Colonic mucosa (tissue), 4 donors: ENCODE measurements around the gene TBX19. TPM values are rescaled to one million over a fixed set of nuclear protein-coding genes. Genes with fewer than 3 reads are reported as not detected.

Source experiments
- DNase-seq: peaks from one replicate; pipeline ENCODE4 v3.0.0-alpha.2; 2020
- H3K27ac ChIP-seq: fragments of 200-600 bp; one replicate; pipeline ENCODE4 v1.8.0; 2021
- H3K27me3 ChIP-seq: fragments of 200-600 bp; one replicate; pipeline ENCODE4 v1.8.0; 2021
- H3K36me3 ChIP-seq: fragments of 200-600 bp; one replicate; pipeline ENCODE4 v1.8.0; 2021
- H3K4me1 ChIP-seq: fragments of 200-600 bp; one replicate; pipeline ENCODE4 v1.8.0; 2021; ENCODE audit warnings: mild to moderate bottlenecking
- H3K4me3 ChIP-seq: fragments of 200-600 bp; one replicate; pipeline ENCODE4 v1.8.0; 2021
- H3K9ac ChIP-seq, 2 donors: one replicate each; pipeline ENCODE4 v1.7.0; 2013; ENCODE audit warnings: control low read depth in 2 of 2, low read depth in 2 of 2, low read length in 2 of 2
- H3K9me3 ChIP-seq: fragments of 200-600 bp; one replicate; pipeline ENCODE4 v1.8.0; 2021
- intact Hi-C: fragments of 100-400 bp; cut with DNase I; formaldehyde crosslinking; loops from one replicate; pipeline ENCODE4 v1.14.1; 2022
- total RNA-seq, 2 donors: library from RNA; stranded (reverse); fragmentation: NEBNext Ultra II Directional in 1 of 2; extraction: Animal tissue kit (Norgen Biotek cat#: 25700) in 1 of 2; gene quantifications; one replicate each; pipeline ENCODE4 v1.2.1, GENCODE V29; 2021
- TF ChIP-seq, protein P1 (sequence below): fragments of 200-600 bp; IDR thresholded peaks from one replicate; pipeline ENCODE4 v1.8.0; 2022; ENCODE audit warnings: antibody characterized with exemption, mild to moderate bottlenecking
- donor health status: healthy.
- donor health status: DM: no; HTN: no; CAD: no.
- donor health status: DM: no; HTN: no; CAD: no.

The TBX19 gene
- total RNA-seq, 2 donors from 2014 or later = 1.5 to 1.6 TPM

DNA sequence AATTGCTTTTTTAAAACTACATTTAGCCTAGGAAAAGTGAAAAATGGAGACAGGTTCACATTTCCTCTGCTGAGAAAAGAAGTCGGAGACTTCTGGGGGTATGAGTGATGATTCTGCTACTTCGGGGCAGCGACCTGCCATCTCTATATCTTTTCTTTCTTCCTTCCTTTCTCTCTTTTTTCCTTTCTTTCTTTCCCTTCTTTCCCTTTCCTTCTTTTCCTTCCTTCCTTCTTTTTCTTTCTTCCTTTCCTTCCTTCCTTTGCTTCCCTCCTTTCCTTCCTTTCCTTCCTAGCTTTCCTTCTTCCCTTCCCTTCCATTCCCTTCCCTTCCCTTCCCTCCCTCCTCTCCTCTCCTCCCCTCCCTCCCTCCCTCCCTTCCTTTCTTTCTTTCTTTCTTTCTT, 17.8 kb downstream of the TBX19 start:
- intact Hi-C loops = no loop called here
- Histone ChIP-seq H3K27ac (no peak overlapping the region), H3K9me3 (no peaks in the 10 kb centered on the region), H3K4me1 (no peaks in the 10 kb centered on the region), H3K9ac (no peak overlapping the region), H3K4me3 (no peak overlapping the region), H3K27me3 (no peaks in the 10 kb centered on the region), H3K36me3 (no peaks in the 10 kb centered on the region)
- no peak for DNase-seq
- TF ChIP-seq, protein P1, sequence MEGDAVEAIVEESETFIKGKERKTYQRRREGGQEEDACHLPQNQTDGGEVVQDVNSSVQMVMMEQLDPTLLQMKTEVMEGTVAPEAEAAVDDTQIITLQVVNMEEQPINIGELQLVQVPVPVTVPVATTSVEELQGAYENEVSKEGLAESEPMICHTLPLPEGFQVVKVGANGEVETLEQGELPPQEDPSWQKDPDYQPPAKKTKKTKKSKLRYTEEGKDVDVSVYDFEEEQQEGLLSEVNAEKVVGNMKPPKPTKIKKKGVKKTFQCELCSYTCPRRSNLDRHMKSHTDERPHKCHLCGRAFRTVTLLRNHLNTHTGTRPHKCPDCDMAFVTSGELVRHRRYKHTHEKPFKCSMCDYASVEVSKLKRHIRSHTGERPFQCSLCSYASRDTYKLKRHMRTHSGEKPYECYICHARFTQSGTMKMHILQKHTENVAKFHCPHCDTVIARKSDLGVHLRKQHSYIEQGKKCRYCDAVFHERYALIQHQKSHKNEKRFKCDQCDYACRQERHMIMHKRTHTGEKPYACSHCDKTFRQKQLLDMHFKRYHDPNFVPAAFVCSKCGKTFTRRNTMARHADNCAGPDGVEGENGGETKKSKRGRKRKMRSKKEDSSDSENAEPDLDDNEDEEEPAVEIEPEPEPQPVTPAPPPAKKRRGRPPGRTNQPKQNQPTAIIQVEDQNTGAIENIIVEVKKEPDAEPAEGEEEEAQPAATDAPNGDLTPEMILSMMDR = no peak

DNA sequence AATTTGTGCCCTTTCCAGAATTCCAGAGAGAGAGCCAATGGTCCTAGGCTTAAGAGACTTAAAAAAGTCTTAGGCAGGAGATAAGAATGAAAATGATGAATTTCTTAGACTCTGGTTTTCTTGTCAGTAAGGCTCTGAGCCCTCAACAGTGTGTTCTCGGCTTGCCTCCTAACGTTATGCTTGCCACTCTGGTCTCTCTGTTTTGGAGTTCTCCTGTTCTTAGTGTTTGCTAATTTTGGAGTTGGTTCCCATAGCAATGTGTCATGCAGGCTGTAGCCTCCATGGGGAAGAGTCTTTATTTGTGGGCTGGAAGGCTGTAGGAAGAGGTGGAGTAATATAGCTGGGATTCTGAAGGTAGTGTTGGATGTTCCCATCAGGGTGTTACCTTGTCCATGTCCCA, 19.9 kb downstream of the TBX19 start:
- no peak overlapping the region for H3K9ac ChIP-seq
- H3K4me1 ChIP-seq = no peaks in the 10 kb centered on the region
- no peak overlapping the region for H3K27ac ChIP-seq
- intact Hi-C loops = no loop called here
- DNase-seq = no peak
- no peaks in the 10 kb centered on the region for H3K36me3 ChIP-seq
- H3K4me3 ChIP-seq = no peak overlapping the region
- TF ChIP-seq, protein P1 = no peak
- H3K9me3 ChIP-seq = no peaks in the 10 kb centered on the region
- no peaks in the 10 kb centered on the region for H3K27me3 ChIP-seq

DNA sequence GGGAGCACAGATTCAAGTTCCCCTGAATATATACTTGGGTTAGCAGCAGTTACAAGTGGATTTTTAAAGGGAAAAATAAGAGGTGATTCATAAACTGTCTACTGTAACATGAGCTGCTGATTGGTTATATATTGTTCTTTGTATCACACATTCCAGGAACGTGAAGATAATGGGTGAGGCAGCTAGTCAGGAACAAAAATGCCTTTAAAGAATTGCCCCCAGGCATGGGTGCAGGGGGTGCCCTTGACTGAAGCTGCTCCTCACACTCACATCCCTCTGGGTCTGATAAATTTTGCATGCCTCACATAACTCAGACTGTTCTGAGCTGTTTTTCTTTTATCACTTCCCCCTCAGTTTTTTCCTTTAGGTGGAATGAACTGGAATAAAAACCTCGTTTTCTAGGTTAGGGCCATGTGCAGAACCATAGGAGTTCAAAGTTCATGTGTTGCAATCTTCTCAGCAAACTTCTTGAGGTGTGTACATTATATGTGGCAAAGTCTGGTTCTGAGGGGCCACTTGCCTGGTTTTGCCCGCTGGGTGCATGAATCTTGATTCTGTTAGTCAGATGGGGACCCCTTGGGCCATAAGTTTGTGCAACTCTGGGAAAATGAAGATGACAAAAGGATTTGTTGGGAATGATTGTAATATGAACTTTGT, 21.1 kb downstream of the TBX19 start:
- H3K27me3 ChIP-seq = no peaks in the 10 kb centered on the region
- H3K9ac ChIP-seq = no peak overlapping the region
- intact Hi-C loops = no loop called here
- H3K4me3 ChIP-seq = no peak overlapping the region
- TF ChIP-seq, protein P1 = no peak
- H3K27ac ChIP-seq = no peak overlapping the region
- peak; percentile 22 for DNase-seq
- H3K36me3 ChIP-seq = no peaks in the 10 kb centered on the region
- H3K4me1 ChIP-seq = no peaks in the 10 kb centered on the region
- H3K9me3 ChIP-seq = no peaks in the 10 kb centered on the region

DNA sequence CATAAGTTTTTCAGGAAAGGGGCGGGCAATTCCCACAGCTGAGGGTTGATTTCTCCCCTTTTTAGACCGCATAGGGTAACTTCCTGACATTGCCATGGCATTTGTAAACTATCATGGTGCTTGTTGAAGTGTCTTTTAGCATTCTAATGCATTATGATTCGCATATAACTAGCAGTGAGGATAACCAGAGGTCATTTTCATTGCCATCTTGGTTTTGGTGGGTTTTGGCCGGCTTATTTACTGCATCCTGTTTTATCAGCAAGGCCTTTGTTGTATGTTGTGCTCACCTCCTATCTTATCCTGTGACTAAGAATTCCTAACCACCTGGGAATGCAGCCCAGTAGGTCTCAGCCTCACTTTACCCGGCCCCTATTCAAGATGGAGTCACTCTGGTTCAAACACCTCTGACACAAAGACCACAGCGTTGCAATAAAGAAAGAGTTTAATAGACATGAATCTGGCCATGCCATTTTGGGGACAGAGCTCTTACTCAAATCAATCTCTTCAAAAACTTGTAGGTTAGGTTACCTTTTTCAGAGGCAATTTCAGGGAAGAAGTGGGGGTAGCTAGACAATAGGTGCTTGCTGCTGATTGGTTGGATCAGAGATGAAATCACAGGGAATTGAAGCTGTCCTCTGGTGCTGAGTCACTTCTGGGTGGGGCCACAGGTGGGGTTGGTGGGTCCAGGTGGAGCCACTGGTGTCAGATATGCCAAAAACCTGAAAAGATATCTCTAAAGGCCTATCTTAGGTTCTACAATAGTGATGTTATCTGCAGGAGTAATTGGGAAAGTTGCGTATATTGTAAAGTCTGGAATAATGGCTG, 23.3 kb downstream of the TBX19 start:
- no peak overlapping the region for H3K27ac ChIP-seq
- no peaks in the 10 kb centered on the region for H3K9me3 ChIP-seq
- TF ChIP-seq, protein P1 = no peak
- intact Hi-C loops = no loop called here
- no peak overlapping the region for H3K4me3 ChIP-seq
- H3K27me3 ChIP-seq = no peaks in the 10 kb centered on the region
- no peaks in the 10 kb centered on the region for H3K36me3 ChIP-seq
- DNase-seq = no peak
- H3K4me1 ChIP-seq = no peaks in the 10 kb centered on the region
- H3K9ac ChIP-seq = no peak overlapping the region

DNA sequence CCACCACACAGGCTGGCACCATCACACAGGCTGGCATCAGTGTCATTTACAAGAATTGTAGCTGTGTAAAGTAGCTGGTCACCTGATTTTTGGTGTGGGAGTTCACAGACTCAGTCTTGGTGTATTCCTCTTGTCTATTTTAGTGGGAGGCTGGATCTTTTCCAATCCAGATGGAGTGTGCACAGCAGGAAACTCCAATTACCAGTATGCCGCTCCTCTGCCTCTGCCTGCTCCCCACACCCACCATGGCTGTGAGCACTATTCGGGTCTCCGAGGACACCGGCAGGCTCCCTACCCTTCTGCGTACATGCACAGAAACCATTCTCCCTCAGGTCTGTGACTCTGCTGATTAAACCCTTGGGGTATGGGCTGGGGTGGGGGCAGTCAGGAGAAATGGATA, 24.2 kb downstream of the TBX19 start:
- Histone ChIP-seq H3K36me3 (no peaks in the 10 kb centered on the region), H3K27ac (no peak overlapping the region), H3K4me3 (no peak overlapping the region), H3K27me3 (no peaks in the 10 kb centered on the region), H3K9me3 (no peaks in the 10 kb centered on the region), H3K9ac (no peak overlapping the region), H3K4me1 (no peaks in the 10 kb centered on the region)
- intact Hi-C loops = no loop called here
- TF ChIP-seq, protein P1 = no peak
- no peak for DNase-seq
